ENCODE measurements around the gene PLAC9. TPM values are rescaled to one million over a fixed set of nuclear protein-coding genes. Genes with fewer than 3 reads are reported as not detected.
"Not testable (repeated sequence)": the region's sequence is repeated elsewhere in the genome, so short reads cannot be mapped to it uniquely, and the experiment has no call there.

The PLAC9 gene
- polyA plus RNA-seq, 1 donor = 14.6 TPM

DNA sequence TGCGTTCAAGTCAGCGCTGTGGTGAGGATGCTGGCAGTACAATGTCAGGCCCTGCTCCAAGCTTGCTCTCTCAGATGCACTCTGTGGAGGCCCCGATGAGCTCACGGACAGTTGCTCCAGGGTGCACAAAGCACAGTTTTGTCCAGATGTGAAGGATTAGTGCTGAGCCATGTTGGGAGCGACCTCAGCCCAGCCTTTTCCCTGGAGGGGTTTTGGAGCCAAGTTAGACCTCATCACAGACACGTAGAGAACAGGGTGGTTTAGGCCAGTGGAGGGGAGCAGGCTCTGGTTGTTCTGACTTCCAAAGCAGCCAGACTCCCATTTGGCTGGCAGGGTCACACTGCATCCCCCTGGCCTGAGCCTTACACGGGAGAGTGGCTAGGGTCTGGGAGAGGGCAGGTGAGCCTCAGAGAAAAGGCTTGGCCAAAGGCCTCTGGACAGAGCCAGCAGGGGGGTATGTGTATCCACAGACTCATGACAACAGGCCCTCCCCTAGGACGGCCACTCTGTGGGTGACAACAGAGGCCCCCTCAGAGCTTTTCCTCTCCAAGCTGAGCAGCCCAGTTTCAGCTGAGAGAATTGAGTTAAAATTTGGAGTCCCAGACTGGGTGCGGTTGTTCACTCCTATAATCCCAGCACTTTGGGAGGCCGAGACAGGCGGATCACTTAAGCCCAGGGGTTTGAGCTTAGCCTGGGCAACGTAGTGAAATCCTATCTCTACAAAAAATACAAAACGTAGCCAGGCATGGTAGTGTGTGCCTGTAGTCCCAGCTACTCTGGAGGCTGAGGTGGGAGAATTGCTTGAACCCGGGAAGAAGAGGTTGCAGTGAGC lies 4.7 kb downstream of the PLAC9 start:
- DNase-seq = no peak

DNA sequence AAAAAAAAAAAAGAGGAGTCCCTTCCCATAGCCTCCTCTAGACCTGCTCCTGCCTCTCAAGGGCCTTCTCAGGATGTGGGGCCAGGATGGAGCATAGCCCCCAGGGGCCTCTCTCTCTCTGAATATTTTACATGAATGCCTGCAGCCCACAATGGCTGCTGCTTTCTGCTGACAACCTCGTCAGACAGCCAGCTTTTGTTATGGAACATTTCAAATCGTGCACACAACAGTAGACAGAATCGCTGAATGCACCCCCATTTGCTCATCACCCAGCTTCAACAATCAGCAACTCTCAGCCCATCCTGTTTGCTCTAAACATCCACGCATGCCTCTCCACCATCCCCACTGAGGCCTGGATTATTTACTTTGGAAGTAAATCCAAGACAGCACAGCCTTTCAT lies 5.4 kb downstream of the PLAC9 start:
- no peak for DNase-seq

DNA sequence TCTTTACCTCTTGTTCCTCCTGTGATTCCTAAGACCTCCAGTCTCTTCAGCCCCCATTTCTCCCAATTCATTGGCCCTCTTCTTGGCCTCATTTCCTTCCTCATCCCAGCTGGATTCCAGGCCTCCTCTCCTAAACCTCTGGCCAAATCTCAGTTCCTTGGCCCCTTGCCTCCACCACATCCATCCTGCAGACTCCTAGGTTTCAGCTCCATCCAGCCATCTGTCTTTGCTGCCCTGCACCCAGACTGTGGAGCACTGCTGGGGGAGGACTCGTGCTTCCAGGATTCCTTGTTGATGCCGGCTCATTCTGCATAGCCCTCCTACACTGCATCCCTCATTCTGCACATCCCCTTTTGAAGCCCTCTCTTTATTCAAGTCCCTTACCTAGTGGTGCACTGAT lies 6.7 kb downstream of the PLAC9 start:
- no peak for DNase-seq

DNA sequence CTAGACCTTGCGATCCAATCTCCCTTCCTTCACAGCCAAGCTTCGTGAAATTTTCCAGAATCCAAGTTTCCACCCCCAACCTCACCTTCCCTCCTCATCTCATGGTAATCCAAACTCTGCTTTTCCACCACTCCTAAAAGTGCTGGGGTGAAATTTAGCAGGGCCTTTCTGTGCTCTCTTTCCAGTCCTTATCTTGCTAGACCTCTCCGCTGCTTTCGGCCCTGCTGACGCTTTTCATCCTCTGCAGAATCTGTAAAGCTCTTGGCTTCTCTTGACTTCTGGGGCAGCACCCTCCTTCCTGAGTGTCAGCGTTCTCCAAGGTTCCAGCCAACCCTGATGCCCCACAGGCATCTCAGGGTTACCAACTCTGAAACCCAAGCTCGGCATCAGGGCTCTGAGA lies 7.7 kb downstream of the PLAC9 start:
- no peak for DNase-seq

DNA sequence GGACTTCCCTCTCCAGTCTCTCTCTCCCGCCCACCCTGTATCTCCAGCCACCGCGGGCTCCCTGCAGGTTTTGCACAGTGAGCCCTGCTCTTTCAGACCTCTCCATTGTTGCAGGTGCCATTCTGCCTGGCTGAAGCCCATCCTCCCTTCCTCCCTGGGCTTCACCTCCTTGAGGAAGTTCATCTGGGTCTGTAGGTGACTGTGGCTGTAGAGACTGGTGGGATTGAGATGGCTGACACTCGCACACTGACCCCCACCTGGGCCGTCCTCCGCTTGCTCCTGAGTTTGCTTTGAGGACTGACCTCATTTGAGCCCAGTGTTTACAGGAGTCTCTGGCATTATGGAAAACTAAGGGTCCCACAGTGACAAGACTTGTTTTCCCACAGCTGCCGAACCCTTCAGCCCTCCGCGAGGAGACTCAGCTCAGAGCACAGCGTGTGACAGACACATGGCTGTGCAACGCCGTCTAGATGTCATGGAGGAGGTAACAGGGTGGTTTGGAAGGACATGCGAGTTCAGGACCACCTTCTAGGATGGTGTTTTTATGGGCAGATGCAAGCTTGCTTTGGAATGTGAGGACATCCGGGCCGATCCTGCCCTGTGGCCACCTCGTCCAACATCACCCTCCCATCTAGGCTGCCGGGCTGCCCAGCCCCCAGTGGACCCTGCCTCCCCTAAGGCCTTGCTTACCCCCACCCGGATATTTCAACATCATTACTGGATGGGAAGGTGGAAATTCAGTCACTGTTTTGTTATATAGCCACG lies 9.3 kb downstream of the PLAC9 start:
- DNase-seq = no peak

DNA sequence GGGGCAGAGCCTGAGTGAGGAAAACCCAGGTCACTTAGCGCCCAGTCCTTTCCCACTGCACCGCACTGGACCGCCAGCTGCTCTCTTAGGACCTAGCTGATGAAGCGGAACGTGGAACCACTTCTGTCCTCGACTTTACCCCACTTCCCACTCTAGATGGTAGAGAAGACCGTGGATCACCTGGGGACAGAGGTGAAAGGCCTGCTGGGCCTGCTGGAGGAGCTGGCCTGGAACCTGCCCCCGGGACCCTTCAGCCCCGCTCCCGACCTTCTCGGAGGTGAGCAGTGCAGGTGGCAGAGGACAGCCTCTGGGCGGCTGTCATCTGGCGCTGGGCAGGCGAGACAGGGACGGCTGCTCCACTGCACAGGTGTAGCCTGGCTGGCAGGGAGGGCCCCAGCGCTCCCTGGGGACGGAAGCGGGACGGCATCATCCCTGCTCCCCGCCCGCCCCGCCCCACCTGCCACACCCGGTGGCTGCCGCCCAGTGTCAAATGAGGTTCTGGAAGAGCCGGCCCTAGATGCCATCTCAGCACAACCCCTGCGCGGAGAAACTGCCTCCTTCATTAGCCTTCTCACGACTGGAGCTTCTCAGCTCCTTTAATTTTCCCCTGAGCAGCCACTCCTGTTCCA lies 11.7 kb downstream of the PLAC9 start:
- DNase-seq = no peak

DNA sequence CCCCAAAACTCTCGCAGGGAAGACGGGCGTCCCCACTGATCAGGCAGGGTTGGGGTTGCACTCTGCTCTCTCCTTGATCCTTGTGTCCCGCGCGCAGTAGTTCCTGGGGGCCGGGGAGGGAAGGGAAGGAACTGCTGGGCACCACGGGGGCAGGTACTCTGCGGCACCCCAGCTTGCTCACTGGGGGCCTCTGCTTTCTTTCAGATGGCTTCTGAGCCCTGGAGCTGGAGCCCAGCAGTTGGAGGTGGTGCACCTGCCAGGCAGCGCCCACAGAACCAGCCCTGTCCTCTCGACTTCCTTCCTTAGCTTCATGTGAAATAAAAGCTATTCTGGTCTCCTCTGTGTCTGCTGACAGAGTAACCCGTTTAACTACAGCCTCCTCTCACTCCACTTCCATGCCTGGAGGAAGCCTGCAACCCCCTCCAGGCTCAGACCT lies 12.2 kb downstream of the PLAC9 start:
- no peak for DNase-seq

DNA sequence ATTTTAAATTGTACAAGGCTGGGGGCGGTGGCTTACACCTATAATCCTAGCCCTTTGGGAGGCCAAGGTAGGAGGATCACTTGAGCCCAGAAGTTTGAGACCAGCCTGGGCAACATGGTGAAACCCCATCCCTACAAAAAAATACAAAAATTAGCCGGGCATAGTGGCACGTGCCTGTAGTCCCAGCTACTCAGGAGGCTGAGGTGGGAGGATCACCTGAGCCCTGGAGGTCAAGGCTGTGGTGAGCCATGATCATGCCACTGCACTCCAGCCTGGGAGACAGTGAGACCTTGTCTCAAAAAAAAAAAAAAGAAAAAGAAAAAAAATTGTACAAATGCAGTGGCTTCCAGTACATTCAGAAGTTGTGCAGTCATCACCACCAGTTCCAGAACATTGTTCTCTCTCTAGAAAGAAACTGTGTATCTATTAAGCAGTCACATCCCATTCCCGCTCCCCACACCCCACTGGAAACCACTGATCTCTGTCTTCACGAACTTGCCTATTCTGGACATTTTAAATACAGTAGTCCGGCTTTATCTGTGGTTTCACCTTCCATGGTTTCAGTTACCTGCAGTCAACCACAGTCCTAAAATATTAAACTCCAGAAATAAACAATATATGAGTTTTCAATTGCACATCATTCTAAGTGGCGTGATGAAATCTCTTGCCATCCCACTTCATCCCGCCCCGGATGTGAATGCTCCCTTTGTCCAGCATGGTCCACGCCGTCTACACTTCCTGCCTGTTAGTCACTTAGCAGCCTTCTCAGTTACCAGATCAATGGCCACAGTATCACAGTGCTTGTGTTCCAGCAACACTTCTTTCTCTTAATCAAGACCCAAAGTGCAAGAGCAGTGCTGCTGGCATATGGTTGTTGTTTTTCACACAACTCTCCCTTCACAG lies 13.1 kb downstream of the PLAC9 start:
- not testable (repeated sequence) for DNase-seq

DNA sequence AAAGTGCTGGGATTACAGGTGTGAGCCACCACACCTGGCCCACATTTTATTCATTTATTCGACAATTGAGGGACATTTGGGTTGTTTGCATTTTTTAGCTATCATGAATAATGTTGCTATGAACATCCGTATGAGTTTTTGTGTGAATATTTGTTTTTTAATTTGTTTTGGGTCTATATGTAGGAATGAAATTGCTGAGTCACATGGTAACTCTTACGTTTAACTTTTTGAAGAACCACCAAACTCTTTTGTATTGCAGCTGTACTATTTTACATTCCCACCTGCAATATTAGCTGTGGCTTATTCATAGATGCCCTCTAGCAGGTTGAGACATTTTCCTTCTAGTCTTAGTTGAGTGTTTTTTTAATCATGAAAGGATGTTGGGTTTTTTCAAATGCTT lies 14.4 kb downstream of the PLAC9 start:
- DNase-seq = no peak

DNA sequence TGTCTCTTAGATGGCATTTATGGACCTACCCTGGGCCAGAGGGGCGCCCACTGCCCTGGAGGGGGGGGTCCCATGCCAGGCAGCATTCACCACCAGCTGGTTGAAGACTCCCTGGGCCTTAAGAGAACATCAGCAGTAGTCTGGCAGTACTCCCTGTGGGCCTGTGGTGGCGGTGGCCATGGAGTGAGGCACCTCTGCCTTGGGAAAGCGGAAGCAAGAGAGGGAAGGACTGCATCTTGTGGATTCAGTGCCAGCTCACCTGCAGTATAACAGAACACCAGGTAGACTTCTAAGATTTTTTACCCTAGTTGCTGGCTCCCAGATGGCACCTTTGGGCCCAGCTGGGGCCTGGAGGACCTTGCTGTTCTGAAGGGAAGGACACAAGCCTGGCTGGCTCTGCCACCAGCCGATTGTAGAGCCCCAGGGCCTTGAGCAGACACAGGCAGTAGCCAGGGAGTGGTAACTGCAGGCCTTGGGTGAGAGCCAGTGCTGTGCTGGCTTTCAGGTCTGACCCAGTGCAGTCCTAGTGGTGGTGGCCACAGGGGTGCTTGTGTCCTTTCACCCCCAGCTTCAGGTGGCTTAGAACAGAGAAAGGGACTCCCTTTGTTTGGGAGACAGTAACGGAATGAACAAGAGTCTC lies 15.8 kb downstream of the PLAC9 start:
- DNase-seq = no peak

DNA sequence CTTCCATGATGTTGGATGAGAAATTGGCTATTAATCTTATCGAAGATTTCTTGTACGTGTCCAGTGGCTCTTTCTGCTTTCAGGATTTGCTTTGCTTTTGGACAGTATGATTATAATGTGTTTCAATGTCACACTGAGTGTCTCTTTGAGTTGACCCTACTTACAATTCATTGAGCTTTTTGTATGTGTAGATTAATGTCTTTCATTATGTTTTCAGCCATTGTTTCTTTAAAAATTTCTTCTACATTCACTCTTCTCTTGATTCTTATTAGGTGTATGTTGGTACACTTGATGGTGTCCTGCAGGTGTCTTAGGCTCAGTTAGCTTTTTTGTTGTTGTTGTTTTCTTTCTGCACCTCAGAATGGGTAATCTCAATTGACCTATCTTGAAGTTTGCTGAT lies 16.6 kb downstream of the PLAC9 start:
- no peak for DNase-seq

DNA sequence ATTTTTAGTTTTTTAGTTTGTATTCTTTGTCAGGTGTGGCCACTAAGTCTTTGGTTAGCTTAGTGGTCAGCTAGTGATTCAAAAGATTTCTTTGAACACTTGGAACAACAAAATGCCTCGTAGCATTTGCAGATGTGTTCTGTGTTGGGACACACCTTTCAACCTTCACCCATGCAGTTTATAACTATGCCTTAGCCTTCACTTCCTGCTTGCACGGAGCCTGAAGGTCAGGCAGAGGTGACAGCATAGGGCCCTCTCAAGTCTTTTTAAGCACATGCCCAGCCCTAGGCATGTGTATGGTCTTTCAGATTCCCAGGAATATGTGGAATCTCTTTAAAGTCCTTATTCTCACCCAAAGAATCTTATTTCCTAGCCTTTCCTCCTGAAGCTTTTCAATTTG lies 17.6 kb downstream of the PLAC9 start:
- no peak for DNase-seq

DNA sequence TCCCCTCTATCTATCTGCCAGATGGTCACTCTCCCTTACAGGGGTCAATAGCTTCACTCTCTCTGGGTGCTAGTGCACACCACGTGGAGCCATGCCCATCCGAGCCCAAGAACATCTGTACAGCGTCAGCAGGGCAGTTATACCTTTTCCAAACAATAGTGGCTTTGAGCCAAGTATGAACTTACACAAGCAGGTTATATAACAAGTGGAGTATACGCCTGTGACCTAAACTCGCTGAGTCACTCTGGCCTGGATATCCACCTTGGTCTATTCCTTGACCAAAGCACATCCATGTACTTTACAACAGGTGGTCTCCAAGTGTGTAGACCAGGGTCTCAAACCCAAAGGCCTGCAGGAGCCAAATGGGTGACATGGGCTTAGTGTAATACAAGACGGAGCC lies 20.3 kb downstream of the PLAC9 start:
- DNase-seq = no peak

DNA sequence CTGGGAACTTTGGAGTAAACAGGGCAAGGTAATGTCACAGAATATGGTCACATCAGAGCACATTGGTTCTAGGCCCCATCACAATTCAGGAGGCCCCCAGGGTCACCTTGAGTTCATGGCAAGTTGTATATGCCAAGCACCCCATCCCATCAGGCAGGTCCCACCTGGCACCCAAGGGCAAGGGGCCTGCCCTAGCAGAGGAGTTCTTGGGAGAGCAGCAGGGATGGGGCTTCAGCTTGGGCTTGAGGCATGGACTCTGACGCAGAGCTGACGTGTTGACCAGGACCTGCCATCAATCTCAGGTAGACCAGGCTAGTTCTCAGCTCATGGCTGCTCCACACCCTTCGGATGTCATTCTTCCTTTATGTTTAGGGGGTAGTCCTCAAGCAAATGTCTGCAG lies 20.9 kb downstream of the PLAC9 start:
- DNase-seq = no peak

DNA sequence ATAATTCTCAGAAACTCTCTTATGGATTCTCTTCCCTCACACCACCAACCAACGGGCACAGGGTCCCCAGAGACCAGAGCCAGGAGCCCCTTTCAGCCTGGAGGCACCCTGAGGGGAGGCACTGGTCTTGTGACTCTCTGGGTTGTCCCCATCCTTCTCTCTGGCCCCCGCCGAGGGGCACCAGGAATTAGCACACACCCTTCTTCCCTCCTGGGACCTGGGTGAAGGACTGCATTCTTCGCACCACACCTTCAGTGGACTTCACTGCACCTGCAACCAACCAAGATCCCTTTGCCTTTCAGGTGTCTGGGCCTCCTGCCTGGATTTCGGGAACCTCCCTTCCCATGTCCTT lies 22.1 kb downstream of the PLAC9 start:
- no peak for DNase-seq

DNA sequence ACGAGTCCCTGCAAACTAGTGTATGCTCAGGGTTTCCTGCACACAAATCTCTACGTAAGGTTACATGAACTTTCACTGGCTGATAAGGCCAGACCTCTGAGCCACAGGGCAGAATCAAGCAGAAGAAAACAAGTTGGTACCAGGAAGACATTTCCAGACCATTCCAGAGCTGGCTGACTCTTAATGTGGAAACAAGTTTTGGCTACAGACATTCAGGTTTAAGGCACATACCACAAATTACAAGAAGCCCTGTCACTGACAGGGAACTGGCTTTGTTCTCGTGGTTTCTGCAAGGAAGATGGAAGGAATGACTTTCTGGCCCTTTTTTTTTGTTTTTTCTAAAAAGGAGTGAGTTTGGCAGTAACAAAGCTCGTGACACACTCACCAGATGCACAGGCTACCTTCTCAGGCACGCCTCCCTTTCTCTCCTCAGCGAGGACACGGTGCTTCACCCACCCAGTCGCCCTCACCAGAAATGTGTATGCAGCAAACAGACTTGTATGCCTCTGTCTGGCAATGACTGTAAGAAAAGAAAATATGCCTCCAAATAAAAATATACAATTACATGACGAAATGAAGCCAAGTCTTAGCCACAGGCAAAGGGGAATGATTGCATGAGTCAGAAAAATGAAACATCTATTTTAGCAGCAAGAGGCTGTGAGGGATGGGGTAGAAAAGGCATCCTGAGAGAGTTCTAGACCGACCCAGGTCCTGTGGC lies 22.6 kb downstream of the PLAC9 start:
- DNase-seq = no peak

DNA sequence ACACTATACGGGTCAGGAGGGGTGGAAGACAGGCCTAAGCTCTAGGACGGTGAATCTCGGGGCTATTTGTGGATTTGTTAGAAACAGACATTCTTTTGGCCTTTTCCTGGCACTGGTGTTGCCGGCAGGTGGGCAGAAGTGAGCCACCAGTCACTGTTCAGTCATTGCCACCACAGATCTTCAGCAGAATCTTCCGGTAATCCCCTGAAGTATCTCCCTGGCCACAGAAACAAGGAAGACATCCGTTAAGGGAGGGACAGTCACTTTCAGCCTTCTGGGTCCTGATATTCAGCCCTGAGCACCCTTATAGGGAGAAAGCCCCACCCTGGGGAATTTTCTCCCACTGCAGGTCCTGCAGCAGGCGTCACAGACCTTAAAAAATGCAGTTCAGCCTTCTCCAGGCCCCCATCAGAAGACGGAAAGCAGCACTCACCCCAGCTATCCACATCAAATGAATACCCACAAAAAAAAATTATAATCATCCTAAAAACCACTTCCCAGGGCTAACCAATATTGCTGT lies 23.2 kb downstream of the PLAC9 start:
- no peak for DNase-seq

DNA sequence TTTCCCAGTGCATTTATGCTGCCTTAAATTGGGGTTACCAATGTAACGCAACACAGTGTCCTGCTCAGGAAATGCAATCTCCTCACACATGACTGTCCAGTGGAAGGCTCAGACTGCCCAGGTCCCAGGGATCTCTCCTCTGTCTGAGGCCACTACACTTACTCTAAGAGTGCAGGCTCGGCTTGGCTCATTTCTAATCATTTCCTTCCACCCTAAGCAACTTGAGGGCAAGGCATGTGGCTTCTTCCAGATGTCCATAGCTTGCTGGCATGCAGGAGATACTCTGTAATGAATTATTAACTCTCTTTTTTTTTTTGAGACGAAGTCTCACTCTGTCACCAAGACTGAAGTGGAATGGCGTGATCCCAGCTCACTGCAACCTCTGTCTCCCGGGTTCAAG lies 23.7 kb downstream of the PLAC9 start:
- no peak for DNase-seq

DNA sequence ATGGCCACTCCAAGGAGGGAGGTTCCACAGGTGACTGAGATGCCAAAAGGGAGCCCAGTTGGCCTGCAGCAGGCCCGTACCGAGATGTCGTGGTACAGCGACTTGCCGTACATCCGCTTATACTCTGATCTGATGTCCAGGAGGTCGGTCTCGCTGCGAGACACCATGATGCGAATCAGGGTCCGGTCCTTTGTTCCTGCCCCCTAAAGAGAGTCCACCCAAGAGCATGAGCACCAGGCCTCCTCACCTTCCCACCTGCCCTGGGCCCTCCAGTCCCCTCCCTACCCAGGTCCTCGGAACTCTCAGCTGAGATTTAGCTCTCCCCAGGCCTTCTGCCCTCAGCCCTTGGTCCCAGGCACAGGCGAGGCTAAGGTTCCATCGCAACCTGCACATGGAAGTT lies 25.0 kb downstream of the PLAC9 start:
- no peak for DNase-seq

DNA sequence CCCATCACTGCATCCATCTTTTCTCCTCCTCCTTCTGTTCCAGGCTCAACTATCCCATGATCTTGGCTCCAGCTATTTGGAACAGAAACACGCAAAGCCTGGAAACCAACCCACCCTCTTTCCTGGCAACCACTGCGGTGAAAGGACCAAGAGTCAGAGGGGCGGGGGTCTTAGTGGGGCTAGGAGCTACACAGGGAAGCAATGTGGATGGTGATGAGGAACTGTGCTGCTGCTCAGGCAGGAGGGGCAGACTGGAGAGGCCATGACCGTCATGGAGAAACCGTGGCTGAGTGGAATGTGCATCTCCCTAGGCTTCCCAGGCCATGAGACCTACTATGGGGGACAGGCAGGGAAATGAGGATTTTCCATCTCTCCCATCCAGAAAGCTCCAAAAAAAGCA lies 25.6 kb downstream of the PLAC9 start:
- no peak for DNase-seq

Data from left kidney (tissue), 2 donors.